Brain pericyte (primary cell): ENCODE results near the gene TMSB15C.
A peak's percentile ranks its signal among the peaks of the same experiment; 100 is the strongest.
"Not testable (repeated sequence)": the region's sequence is repeated elsewhere in the genome, so short reads cannot be mapped to it uniquely, and the experiment has no call there.

Experiments used
- DNase-seq: peaks from one replicate; pipeline ENCODE4 v3.0.0-alpha.2; 2012; ENCODE audit warnings: low read depth, low spot score

TMSB15C gene

DNA sequence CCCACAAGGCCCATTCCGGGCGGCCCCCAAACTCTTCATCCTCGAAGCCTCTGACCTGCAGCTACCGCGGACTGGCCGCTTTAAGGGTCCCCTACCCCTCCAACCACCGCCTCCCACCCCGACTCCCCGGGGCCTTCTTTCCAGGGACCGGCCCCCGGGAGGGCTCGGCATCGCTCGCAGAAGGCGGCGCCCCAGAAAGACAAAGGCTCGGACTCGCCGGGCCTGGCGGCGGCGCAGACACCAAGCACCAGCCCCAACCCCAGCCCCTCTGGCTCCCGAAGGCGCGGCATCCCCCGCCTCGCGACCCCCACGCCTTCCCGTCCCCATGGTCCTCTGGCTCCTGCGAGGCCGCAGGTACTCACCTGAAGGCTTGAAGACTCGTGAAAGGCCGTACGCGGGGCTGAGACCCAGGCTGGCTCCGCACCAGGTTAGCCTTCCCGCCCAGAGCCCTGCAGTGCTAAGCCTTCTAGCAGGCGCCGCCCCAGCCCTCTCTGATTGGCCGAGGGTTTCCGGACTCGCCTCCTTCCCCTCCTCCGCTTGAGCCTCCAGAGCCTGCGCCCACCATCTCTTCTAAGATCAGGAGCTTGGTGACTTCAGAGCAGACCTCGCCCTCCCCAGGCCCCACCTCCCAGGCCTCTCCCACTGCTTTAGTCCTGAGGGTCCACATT, at the start of gene TMSB15C:
TSS of gene TMSB15C (minus strand) at position 459 of the 668 bp plus-strand sequence.
- DNase-seq: not testable (repeated sequence)

DNA sequence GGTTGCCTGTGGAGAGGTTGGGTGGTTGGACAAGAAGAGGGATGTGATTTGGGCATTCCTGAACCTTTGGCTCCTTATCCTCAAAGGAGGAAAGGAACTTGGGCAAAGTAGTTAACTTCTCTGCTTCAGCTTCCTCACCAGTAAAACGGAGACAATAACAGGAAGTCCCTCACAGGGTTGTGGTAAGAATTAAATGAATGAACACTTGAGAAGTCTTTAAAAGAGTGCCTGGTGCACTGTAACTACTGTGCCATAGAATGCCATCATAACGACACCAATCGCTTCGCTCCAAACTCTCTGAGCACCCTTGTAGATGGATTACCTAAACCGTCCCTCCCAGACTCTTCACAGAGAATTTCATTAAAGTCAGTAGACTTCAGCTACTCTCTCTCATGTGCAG, 46.8 kb upstream of the TMSB15C start:
- DNase-seq: no peak

GRCh38 chrX:104118765-104119164, 42.7 kb upstream of the TMSB15C start:
- no peak for DNase-seq

GRCh38 chrX:104117759-104118158, 41.7 kb upstream of the TMSB15C start:
- no peak for DNase-seq

GRCh38 chrX:104113222-104113965, 37.4 kb upstream of the TMSB15C start:
- no peak for DNase-seq

- DNase-seq: no peak
These were observed 36.4 kb upstream of the TMSB15C start, which contains the start of gene ZCCHC18 for GRCh38 chrX:104112326-104112951. Gene ZCCHC18, plus strand, starts transcription at chrX:104112523. Its CDS starts 1,589 bp downstream, at chrX:104114112.

GRCh38 chrX:104110491-104111240, 34.6 kb upstream of the TMSB15C start:
- DNase-seq: not testable (repeated sequence)

DNA sequence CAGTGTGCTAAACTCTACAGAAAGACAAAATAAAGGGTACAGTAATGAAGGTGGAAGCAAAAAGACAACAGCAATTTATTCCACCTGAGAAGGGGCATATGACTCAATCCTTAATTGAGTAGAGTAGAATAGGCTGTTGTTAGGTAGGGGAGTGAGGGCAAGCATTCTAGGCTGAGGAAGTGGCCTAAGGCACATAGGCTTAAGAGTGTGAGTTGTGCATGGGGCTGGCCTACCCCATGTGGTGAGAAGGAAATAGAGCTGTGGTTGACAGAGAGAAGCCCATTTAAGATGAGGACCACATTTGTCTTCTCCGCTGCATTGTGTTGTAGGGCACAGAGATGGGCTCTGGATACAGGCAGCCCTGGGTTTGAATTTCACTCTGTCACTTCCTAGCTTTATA, 32.9 kb upstream of the TMSB15C start:
- DNase-seq: no peak

DNA sequence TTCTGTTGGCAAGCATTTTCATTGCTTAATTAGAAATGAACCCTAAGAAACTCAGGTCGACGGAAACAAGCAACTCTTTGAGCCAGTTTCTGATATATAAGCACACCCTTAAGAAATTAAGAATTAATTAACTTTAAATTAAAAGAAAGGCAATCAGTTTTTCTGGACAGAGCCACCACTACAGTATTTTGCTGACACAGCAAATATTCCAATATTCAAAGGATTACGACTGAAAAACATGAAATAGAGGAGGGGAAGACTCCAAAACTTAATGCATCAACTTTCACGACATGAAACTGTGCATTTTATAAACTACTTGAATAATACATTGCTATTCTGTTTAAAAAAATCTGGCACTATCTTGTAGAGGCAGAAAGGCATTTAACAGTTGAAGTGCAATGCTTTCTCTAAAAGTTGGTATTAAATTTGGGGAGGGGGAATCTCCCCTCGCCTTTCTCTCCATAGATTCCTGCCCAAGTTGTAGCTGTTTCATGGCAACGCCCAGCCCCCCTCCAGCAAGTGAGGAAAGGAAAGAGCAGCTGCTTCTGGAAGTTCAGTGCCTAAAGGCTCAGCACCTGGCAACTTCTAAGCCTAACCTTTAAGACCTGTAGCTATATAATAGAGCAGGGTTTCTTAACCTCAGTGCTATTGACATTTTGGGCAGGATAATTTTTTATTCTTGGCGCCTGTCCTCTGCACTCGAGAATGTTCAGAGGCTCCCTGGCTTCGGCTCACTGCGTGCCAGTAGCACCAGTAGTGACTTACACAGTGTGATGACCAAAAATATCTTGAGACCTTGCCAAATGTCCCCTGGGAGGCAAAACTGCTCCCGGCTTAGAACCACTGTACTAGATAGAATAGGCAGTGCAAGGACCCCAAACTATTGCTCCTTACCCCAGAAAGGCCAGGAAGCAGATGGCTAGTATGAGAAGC, 29.6 kb upstream of the TMSB15C start:
- DNase-seq: no peak

DNA sequence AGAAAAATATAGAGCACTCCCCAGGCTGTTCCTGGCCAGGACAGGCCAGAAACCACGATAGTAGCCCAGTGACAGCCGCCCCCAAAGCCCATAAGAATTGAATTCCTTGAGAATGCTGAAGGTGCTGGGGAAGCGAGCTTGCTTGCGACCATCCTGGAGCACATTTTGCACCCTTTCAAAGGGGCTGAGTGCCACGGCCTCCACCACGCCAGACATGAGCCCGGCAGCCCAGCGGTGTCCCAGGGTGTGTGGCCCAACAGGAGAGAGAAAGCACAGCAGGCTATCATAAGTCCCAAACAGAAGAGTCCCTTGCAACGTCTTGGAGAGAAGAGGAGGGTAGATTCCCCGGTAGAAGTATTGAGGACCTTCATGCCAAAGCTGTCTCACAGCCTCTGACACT, 28.6 kb upstream of the TMSB15C start:
- DNase-seq: no peak

DNA sequence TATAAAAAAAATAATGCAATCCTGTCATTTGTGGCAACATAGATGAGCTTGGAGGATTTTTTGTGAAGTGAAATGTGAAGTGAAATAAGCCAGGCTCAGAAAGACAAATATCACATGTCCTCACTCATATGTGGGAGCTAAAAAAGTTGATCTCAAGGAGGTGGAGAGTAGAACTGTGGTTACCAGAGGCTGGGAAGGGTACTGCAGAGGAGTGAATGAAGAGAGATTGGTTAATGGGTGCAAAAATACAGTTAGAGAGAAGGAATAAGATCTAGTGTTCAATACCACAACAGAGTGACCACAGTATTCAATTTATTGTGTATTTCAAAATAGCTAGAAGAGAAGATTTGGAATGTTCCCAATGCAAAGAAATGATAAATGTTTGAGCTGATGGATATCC, 22.9 kb upstream of the TMSB15C start:
- no peak for DNase-seq

DNA sequence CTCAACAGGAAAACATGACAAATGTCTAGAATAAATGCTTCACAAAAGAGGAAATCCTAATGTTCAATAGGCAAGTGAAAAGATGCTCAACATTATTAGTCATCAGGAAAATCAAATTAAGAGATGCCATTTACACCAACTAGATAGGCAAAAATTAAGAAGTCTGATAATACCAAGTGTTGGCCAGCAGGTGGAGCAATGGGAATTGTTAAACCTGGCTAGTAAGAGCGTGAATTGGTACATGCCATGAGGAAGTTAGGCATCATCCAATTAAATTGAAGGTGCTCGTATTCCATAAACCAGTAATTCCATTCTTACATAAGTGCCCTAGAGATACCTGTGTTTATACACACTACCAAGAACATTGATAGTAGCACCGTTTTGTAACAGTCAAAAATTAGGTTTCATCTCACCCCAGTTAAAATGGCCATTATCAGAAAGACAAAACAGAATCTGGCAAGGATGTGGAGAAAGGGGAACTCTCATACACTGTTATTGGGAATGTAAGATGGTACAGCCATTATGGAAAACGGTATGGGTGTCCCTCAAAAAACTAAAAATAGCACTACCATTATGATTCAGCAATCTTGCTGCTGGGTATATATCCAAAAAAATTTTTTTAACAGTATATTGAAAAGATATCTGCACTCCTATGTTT, 22.2 kb upstream of the TMSB15C start:
- DNase-seq: peak; percentile 11

GRCh38 chrX:104085919-104086318, 9.9 kb upstream of the TMSB15C start:
- no peak for DNase-seq

DNA sequence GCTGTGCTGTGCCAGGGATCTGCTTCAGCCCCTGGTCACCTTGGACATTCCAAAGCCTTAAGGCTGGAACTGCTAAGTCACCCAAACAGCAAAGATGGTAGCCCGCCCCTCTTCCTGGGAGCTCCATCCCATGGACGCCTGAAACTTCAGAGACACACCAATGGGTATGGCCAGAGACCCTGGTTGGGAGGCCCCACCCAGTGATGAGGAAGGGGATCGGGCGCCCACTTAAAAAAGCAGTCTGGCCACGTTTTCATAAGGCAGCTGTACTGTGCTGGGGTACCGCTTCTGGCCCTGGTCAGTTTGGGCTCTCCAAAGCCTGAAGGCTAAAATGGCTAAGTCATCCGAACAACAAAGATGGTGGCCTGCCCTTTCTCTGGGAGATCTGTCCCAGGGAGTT, 9.4 kb upstream of the TMSB15C start:
- no peak for DNase-seq

- no peak for DNase-seq
These were observed 8.7 kb upstream of the TMSB15C start for GRCh38 chrX:104084534-104085277.

GRCh38 chrX:104084063-104084462, 8.0 kb upstream of the TMSB15C start:
- DNase-seq: no peak

DNA sequence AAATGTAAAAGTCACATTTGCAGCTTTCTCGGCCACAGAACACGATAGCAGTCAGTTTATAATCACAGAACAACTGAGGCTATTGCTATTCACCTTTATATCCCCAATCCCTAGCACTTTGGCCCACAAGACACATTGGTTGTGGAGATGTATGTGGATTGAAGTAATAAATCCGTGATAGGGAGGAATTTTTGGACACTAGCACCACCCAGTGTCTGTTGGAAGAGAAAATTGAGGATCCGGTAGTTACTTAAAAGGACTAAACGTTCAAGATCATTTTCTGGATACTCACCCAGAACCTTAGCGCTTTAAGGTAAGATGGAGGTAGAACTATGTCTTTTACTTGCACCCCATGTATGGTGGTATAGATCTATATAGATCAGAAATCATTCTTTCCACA, 1.8 kb upstream of the TMSB15C start:
- DNase-seq: not testable (repeated sequence)

DNA sequence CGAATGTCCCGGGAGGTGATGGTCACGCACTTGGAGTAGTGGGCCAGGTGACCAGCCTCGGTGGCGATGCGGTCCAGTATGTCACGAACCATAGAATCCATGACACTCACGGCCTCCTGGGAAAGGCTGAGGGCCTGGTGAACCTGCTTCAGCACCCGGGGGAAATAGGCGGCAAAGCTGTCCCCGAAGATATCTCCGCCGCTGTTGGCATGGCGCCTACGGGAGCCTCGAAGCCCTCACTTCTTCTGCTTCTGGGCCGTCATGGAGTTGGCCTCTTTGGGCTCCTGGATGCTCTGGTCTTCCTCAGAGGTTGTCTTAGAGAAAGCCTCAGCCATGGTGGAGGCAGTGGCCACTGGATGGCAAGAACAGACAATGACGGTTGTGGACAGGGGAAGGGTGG, 13.4 kb downstream of the TMSB15C start:
- DNase-seq: not testable (repeated sequence)

GRCh38 chrX:104054956-104055355, 21.1 kb downstream of the TMSB15C start:
- not testable (repeated sequence) for DNase-seq

GRCh38 chrX:104047171-104047570, 28.9 kb downstream of the TMSB15C start:
- DNase-seq: no peak
